ENCODE measurements around the gene SSMEM1.

DNA sequence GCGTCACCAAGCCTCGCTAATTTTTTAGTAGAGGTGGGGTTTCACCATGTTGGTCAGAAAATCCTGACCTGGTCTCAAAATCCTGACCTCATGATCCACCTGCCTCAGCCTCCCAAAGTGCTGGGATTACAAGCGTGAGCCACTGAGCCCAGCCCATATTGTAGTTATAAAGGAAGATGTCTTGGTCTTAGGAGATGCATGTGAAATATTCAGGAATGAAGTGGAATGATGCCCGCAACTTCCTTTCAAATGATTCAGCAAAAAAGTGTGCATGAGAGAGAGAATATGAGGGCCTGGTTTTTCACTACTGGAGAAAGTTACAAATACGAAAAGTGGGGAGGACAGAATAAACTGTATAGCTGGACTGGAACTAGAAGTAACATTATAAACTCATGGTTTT, 18.3 kb upstream of the SSMEM1 start:
- no peak for TF ChIP-seq BHLHE40 (IDR thresholded peaks at IDR 0.05; ENCODE audit: borderline replicate concordance)
- no peak for TF ChIP-seq L3MBTL2 (conservative IDR thresholded peaks at IDR 0.05)
- no peak for TF ChIP-seq ZNF384 (IDR thresholded peaks at IDR 0.05)
- TF ChIP-seq ARNT (IDR thresholded peaks at IDR 0.05), result no peak
- no peak for TF ChIP-seq HDGF (IDR thresholded peaks at IDR 0.05; ENCODE audit: borderline replicate concordance)
- TF ChIP-seq CTBP1 (IDR thresholded peaks at IDR 0.05; ENCODE audit: borderline replicate concordance), result no peak
- no peak for TF ChIP-seq FOXA1 (IDR thresholded peaks at IDR 0.05)
- TF ChIP-seq TARDBP (IDR thresholded peaks at IDR 0.05), result no peak
- no peak for TF ChIP-seq SP1 (IDR thresholded peaks at IDR 0.05)
- no peak for TF ChIP-seq FOXM1 (IDR thresholded peaks at IDR 0.05; ENCODE audit: borderline replicate concordance)
- no peak for TF ChIP-seq SUZ12 (IDR thresholded peaks at IDR 0.05)
- no peak for TF ChIP-seq ELF4 (IDR thresholded peaks at IDR 0.05)
